ENCODE measurements around the gene MIS12.

MIS12 gene

GRCh38 chr17:5500589-5501391 lies 14.4 kb downstream of the MIS12 start:
- peak; percentile 61 for DNase-seq

GRCh38 chr17:5501685-5502084 lies 15.3 kb downstream of the MIS12 start:
- DNase-seq = no peak

- DNase-seq = no peak
Measured at GRCh38 chr17:5502552-5502951, 16.2 kb downstream of the MIS12 start.

GRCh38 chr17:5506307-5506706 lies 19.9 kb downstream of the MIS12 start:
- DNase-seq = no peak

- DNase-seq = no peak
Measured at GRCh38 chr17:5508810-5509209, 22.4 kb downstream of the MIS12 start.

GRCh38 chr17:5509482-5509881 lies 23.1 kb downstream of the MIS12 start:
- DNase-seq = no peak

- DNase-seq = no peak
Measured at GRCh38 chr17:5510771-5511170, 24.4 kb downstream of the MIS12 start.

- DNase-seq = no peak
Measured at GRCh38 chr17:5511401-5512225, 25.2 kb downstream of the MIS12 start.

- no peak for DNase-seq
Measured at GRCh38 chr17:5513628-5514027, 27.3 kb downstream of the MIS12 start.

GRCh38 chr17:5514976-5515375 lies 28.6 kb downstream of the MIS12 start:
- DNase-seq = no peak

GRCh38 chr17:5516060-5516792 lies 29.9 kb downstream of the MIS12 start:
- DNase-seq = no peak

GRCh38 chr17:5522476-5522875 lies 36.1 kb downstream of the MIS12 start:
- no peak for DNase-seq

GRCh38 chr17:5523249-5523648 lies 36.9 kb downstream of the MIS12 start:
- no peak for DNase-seq

- no peak for DNase-seq
Measured at GRCh38 chr17:5526821-5527598, 40.6 kb downstream of the MIS12 start.

- no peak for DNase-seq
Measured at GRCh38 chr17:5527601-5528250, 41.4 kb downstream of the MIS12 start.

- no peak for DNase-seq
Measured at GRCh38 chr17:5530265-5531084, 44.1 kb downstream of the MIS12 start.

GRCh38 chr17:5531085-5531418 lies 44.7 kb downstream of the MIS12 start:
- no peak for DNase-seq

GRCh38 chr17:5532581-5532980 lies 46.2 kb downstream of the MIS12 start:
- DNase-seq = no peak

- no peak for DNase-seq
Measured at GRCh38 chr17:5533486-5534315, 47.3 kb downstream of the MIS12 start.

GRCh38 chr17:5535436-5535835 lies 49.1 kb downstream of the MIS12 start:
- DNase-seq = no peak
